GM12873 (cell line): ENCODE measurements around the gene CDK5R1.

Experiments used
- TF ChIP-seq, protein P1 (sequence below): IDR thresholded peaks from 2 replicates; pipeline ENCODE4 v1.5.1; 2012; ENCODE audit warnings: low read depth, mild to moderate bottlenecking, moderate library complexity, low read length, control low read depth; ENCODE audit not compliant: insufficient read depth; ENCODE audit errors: missing control alignments

Gene CDK5R1

DNA sequence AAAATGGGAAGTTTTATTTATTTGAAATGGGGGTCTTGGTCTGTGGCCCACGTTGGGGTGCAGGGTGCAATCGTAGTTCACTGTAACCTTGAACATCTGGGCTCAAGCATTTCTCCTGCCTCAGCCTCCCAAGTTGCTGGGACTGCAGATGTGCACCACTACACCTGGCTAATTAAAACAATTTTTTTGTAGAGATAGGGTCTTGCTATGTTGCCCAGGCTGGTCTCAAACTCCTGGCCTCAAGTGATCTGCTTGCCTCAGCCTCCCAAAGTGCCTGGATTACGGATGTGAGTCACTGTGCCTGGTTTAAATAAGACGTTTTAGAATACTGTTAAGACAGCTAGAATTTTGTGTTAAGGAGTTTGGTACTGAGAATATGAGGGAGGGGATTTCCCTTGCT, 26.7 kb upstream of the CDK5R1 start:
- TF ChIP-seq, protein P1, sequence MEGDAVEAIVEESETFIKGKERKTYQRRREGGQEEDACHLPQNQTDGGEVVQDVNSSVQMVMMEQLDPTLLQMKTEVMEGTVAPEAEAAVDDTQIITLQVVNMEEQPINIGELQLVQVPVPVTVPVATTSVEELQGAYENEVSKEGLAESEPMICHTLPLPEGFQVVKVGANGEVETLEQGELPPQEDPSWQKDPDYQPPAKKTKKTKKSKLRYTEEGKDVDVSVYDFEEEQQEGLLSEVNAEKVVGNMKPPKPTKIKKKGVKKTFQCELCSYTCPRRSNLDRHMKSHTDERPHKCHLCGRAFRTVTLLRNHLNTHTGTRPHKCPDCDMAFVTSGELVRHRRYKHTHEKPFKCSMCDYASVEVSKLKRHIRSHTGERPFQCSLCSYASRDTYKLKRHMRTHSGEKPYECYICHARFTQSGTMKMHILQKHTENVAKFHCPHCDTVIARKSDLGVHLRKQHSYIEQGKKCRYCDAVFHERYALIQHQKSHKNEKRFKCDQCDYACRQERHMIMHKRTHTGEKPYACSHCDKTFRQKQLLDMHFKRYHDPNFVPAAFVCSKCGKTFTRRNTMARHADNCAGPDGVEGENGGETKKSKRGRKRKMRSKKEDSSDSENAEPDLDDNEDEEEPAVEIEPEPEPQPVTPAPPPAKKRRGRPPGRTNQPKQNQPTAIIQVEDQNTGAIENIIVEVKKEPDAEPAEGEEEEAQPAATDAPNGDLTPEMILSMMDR: no peak

DNA sequence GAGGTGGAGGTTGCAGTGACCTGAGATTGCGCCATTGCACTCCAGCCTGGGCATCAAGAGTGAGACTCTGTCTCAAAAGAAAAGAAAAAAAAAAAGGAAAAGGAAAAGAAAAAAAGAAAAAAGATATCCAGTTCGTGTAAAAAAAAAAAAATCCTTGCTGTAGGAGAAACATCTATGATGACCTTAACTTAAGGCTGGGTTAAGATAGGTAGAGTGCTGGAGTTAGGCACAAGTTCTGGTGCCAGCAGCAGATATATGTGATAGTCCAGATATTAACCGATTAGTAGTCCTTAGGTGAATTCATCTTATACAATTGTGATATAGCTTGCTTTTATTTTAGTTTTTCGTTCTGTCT, 25.3 kb upstream of the CDK5R1 start:
- TF ChIP-seq, protein P1: no peak

DNA sequence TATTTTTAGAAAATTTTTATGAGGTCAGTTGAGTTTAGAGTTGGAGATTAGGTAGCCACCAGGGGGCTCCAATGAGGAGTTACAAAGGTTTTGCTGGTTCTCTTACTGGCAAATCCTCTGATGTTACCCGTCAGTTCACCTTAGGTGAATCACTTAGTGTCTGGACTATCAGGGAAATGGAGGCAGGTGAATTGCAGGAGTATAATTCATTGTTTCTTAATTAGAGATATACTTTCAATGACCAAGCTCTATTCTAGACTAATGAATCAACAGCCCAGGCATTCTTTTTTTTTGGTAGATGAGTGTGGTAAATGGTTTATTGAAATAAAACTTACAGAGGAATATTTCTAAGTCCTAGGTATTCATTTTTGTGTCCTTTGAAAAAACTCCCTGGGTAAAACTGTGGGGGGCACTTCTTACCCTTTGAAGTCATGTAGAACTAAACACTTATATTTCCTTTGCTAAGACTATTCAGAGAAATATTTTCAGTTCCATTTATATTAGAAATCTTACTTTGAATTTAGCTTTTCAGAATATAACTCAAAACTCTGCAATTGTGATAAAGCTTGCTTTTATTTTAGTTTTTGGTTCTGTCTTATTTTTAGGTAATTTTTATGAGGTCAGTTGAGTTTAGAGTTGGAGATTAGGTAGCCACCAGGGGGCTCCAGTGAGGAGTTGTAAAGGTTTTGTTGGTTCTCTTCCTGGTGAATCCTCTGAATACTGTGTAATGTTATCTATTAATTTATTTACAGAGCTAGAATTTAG, 24.8 kb upstream of the CDK5R1 start:
- TF ChIP-seq, protein P1: peak; percentile 65

DNA sequence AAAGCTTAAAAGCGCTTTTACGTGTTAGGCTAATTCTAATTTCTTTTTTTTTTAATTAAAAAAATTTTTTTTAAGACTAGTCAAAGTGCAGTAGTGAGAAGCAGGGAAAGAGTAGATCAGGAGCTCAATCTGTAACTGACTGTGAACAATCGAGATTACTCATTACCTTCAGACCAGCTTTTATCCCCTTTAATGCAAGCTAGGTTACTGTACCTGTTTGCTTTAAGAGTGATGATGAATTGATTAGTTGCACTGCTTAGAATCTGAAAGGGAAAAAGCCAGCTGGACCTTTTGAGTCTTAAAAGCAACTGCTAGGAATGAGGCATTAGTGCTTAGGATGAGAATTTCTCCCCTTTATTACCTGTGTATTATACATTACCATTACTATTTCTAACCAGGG, 23.5 kb upstream of the CDK5R1 start:
- TF ChIP-seq, protein P1: no peak

DNA sequence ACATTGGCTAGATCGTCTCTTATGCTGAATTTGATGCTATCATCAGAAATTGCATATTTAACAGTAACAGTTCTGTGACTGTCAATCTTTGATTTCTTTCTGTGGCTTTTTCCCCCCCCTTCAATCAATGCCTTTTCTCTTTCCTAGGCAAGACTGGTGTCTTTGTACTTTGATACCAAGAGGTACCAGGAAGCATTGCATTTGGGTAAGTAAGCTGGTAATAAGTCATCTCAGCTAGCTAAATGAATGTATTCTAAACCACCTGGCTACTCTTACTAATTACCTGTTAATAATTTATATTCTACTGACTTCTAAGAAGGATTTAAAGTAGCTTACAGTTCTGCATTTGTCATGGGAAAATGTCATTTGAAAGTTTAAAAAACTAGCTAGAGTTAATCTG, 22.4 kb upstream of the CDK5R1 start:
- TF ChIP-seq, protein P1: no peak

- TF ChIP-seq, protein P1: no peak
Measured at GRCh38 chr17:32467949-32468348, 18.8 kb upstream of the CDK5R1 start.

DNA sequence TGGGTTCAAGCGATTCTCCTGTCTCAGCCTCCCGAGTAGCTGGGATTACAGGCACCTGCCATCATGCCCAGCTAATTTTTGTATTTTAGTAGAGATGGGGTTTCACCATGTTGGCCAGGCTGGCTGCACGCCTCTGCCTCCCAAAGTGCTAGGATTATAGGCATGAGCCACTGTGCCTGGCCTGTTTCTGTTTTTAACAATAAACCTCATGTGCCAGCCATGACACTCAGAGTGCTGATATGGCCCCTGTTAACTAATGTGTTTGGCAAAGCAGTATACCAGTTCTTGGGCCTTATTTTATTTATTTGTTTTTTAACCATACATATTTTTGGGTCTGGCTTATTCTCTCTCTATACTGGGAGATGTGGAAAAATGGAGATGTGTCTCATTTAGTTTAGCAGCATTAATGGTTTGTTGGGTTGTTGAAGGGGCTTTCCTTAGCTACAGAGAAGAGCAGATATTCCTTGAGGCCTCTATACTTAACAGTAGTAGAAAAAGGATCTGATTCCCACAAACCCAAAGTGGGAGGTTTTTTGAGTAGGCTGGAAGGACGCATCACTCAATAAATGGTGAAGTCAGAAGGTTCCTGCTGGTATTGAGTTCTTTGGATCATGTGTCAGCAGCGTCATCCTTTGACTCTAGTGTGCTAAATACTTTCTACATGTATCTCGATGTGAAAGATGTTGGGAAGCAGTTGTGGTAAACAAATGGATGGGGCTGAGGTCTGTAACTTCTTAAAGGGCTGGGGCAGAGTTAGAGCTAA, 16.2 kb upstream of the CDK5R1 start:
- TF ChIP-seq, protein P1: no peak
